ENCODE results near the gene DAW1. TPM values are rescaled to one million over a fixed set of nuclear protein-coding genes. Genes with fewer than 3 reads are reported as not detected.
"Not testable (repeated sequence)": the region's sequence is repeated elsewhere in the genome, so short reads cannot be mapped to it uniquely, and the experiment has no call there.

Gene DAW1
- total RNA-seq, 4 donors from 2014 or later: 1.4 TPM; not detected in 3

GRCh38 chr2:227932001-227932400 is 60.6 kb downstream of the DAW1 start:
- Histone ChIP-seq H3K27ac (no peak overlapping the region), H3K36me3 (no peaks in the 10 kb centered on the region), H3K9me3 (peaks cover 0 to 5% (median 0%) of the 10 kb centered on the region in 3 donors), H3K27me3 (no peaks in the 10 kb centered on the region), H3K4me1 (no peaks in the 10 kb centered on the region), H3K4me3 (no peak overlapping the region)
- 79 to 85% methylated on average over 6 of the region's 6 CpGs for WGBS, 2 donors
- TF ChIP-seq, protein P1, sequence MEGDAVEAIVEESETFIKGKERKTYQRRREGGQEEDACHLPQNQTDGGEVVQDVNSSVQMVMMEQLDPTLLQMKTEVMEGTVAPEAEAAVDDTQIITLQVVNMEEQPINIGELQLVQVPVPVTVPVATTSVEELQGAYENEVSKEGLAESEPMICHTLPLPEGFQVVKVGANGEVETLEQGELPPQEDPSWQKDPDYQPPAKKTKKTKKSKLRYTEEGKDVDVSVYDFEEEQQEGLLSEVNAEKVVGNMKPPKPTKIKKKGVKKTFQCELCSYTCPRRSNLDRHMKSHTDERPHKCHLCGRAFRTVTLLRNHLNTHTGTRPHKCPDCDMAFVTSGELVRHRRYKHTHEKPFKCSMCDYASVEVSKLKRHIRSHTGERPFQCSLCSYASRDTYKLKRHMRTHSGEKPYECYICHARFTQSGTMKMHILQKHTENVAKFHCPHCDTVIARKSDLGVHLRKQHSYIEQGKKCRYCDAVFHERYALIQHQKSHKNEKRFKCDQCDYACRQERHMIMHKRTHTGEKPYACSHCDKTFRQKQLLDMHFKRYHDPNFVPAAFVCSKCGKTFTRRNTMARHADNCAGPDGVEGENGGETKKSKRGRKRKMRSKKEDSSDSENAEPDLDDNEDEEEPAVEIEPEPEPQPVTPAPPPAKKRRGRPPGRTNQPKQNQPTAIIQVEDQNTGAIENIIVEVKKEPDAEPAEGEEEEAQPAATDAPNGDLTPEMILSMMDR (IDR thresholded peaks at IDR 0.05): no peak
- TF ChIP-seq POLR2A (IDR thresholded peaks at IDR 0.05): no peak
- intact Hi-C loops (cut with DNase I): no loop called here
- no peak for DNase-seq

DNA sequence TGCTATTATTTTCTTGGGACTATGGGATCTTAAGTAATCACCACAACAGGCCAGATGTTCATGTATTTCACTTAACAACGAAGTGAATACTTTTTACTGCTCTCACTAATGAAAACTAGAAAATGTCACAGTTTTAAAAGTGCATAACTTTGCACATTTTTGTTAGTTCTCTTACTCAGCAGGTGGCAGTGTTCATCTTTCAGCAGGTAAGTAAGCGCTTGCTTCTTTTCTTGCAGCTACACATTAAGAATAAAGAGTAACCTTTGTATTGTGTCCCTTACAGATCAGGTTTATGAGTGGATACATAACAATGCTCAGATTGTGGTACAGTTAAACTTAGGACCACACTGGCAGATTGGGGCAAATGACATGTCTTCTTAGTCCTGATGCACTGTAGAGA is 61.0 kb downstream of the DAW1 start:
- no peaks in the 10 kb centered on the region for H3K4me1 ChIP-seq
- no peaks in the 10 kb centered on the region for H3K36me3 ChIP-seq
- TF ChIP-seq, protein P1 (IDR thresholded peaks at IDR 0.05): no peak
- no peak for TF ChIP-seq POLR2A (IDR thresholded peaks at IDR 0.05)
- no peak overlapping the region for H3K27ac ChIP-seq
- no peak for DNase-seq
- H3K27me3 ChIP-seq: no peaks in the 10 kb centered on the region
- H3K4me3 ChIP-seq: no peak overlapping the region
- H3K9me3 ChIP-seq: peaks cover 0 to 4% (median 0%) of the 10 kb centered on the region in 3 donors
- intact Hi-C loops (cut with DNase I): no loop called here
- 61 to 66% methylated on average over 2 of the region's 2 CpGs for WGBS, 2 donors

GRCh38 chr2:227933884-227934283 is 62.5 kb downstream of the DAW1 start:
- H3K27ac ChIP-seq: no peak overlapping the region
- no peak overlapping the region for H3K4me3 ChIP-seq
- H3K4me1 ChIP-seq: no peaks in the 10 kb centered on the region
- WGBS, 2 donors: 50 to 58% methylated on average over 1 of the region's 1 CpG
- DNase-seq: no peak
- TF ChIP-seq, protein P1 (IDR thresholded peaks at IDR 0.05): no peak
- TF ChIP-seq POLR2A (IDR thresholded peaks at IDR 0.05): no peak
- intact Hi-C loops (cut with DNase I): no loop called here
- H3K9me3 ChIP-seq: no peaks in the 10 kb centered on the region
- no peaks in the 10 kb centered on the region for H3K36me3 ChIP-seq
- no peaks in the 10 kb centered on the region for H3K27me3 ChIP-seq

- DNase-seq; H3K4me3 ChIP-seq; H3K27ac ChIP-seq; H3K4me1 ChIP-seq; intact Hi-C loops (cut with DNase I); H3K27me3 ChIP-seq; H3K36me3 ChIP-seq; H3K9me3 ChIP-seq: not testable (repeated sequence)
- WGBS, 2 donors: 65 to 75% methylated on average over 6 to 7 of the region's 7 CpGs
Measured at GRCh38 chr2:227936249-227936648, 64.8 kb downstream of the DAW1 start.

DNA sequence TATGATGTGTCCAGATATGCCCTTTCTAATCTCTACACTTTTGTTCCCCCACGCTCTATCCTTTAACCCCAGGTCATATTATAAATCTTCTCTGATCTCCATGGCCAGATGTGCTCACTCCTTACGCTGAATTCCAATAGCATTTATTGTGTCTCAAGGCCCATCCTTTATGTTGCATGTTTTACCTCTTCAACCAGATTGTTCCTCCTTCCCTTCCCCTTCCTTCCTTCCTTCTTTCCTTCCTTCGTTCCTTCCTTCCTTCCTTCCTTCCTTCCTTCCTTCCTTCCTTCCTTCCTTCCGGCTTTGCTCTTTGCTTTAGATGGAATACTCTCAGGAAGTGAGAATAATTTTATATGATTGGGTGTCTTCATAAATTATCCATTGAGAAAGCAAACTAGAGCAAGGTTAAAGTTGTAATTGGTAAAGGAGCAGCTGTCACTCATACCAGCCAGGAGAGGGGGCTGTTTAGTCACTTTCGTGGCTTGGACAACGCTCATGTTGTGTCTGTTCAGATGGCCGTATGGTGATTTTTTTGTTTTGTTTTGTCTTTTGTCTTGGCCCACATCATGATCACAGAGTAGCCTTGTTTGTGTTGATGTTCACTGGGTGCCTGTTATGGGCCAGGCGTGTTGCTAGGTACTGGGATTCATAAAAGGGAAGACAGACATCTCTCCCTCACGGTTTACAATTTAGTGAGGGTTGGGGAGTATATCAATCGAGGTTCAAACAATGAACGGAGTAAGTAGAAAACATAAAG is 68.0 kb downstream of the DAW1 start:
- intact Hi-C loops (cut with DNase I): no loop called here
- TF ChIP-seq, protein P1 (IDR thresholded peaks at IDR 0.05): peak in 1 of 6 experiments; percentile 35
- no peak for TF ChIP-seq POLR2A (IDR thresholded peaks at IDR 0.05)
- no peaks in the 10 kb centered on the region for H3K9me3 ChIP-seq
- no peak overlapping the region for H3K27ac ChIP-seq
- no peaks in the 10 kb centered on the region for H3K36me3 ChIP-seq
- no peak for DNase-seq
- no peaks in the 10 kb centered on the region for H3K4me1 ChIP-seq
- 47 to 51% methylated on average over 10 to 11 of the region's 11 CpGs for WGBS, 2 donors
- no peaks in the 10 kb centered on the region for H3K27me3 ChIP-seq
- no peak overlapping the region for H3K4me3 ChIP-seq

Data from esophagus squamous epithelium (tissue), 5 donors.